SHP77 treated with DMSO at 0.1 percent for 48 hours (cell line): Measurements from ENCODE around the gene XXYLT1.

ENCODE experiments used
- DNase-seq: peaks from one replicate; lab custom pipeline; 2025; lab: John Stamatoyannopoulos, UW

Gene XXYLT1

GRCh38 chr3:195025884-195026200 lies 245.1 kb downstream of the XXYLT1 start:
- DNase-seq, result no peak

- no peak for DNase-seq
Measured at GRCh38 chr3:195025056-195025883, 245.7 kb downstream of the XXYLT1 start.

GRCh38 chr3:195023989-195024388 lies 247.0 kb downstream of the XXYLT1 start:
- DNase-seq, result no peak

- DNase-seq, result no peak
Measured at GRCh38 chr3:195023576-195023975, 247.4 kb downstream of the XXYLT1 start.

GRCh38 chr3:195021692-195022091 lies 249.3 kb downstream of the XXYLT1 start:
- no peak for DNase-seq

GRCh38 chr3:195020921-195021320 lies 250.0 kb downstream of the XXYLT1 start:
- no peak for DNase-seq

GRCh38 chr3:195020185-195020584 lies 250.8 kb downstream of the XXYLT1 start:
- DNase-seq, result no peak

GRCh38 chr3:195019335-195019734 lies 251.6 kb downstream of the XXYLT1 start:
- DNase-seq, result no peak
